GM21576 (cell line): ENCODE data around the gene CCDC141.

Experiments
- ATAC-seq: cut with Tn5 transposase; IDR thresholded peaks from one replicate; pipeline ENCODE4 v1.9.1; 2021; ENCODE audit warnings: mild to moderate bottlenecking, moderate library complexity; ENCODE audit not compliant: unreplicated experiment

Gene CCDC141

GRCh38 chr2:178873912-178874311 lies 176.0 kb downstream of the CCDC141 start:
- ATAC-seq = no peak

- no peak for ATAC-seq
Measured at GRCh38 chr2:178871536-178871935, 178.4 kb downstream of the CCDC141 start.

- no peak for ATAC-seq
Measured at GRCh38 chr2:178870703-178871102, 179.2 kb downstream of the CCDC141 start.

GRCh38 chr2:178865999-178866398 lies 183.9 kb downstream of the CCDC141 start:
- ATAC-seq = no peak

- no peak for ATAC-seq
Measured at GRCh38 chr2:178865146-178865936, 184.6 kb downstream of the CCDC141 start.

GRCh38 chr2:178863856-178864620 lies 185.9 kb downstream of the CCDC141 start:
- no peak for ATAC-seq

GRCh38 chr2:178863130-178863855 lies 186.6 kb downstream of the CCDC141 start:
- ATAC-seq = no peak

- no peak for ATAC-seq
Measured at GRCh38 chr2:178860551-178860950, 189.4 kb downstream of the CCDC141 start.

GRCh38 chr2:178859730-178860129 lies 190.2 kb downstream of the CCDC141 start:
- no peak for ATAC-seq

- ATAC-seq = no peak
Measured at GRCh38 chr2:178858896-178859625, 190.9 kb downstream of the CCDC141 start.

GRCh38 chr2:178855151-178855550 lies 194.8 kb downstream of the CCDC141 start:
- ATAC-seq = no peak

GRCh38 chr2:178848335-178848734 lies 201.6 kb downstream of the CCDC141 start:
- ATAC-seq = no peak

GRCh38 chr2:178846458-178846802 lies 203.5 kb downstream of the CCDC141 start:
- ATAC-seq = no peak

- ATAC-seq = no peak
Measured at GRCh38 chr2:178845566-178846457, 204.1 kb downstream of the CCDC141 start.

- no peak for ATAC-seq
Measured at GRCh38 chr2:178844701-178845100, 205.2 kb downstream of the CCDC141 start.

GRCh38 chr2:178844269-178844668 lies 205.7 kb downstream of the CCDC141 start:
- no peak for ATAC-seq

- ATAC-seq = no peak
Measured at GRCh38 chr2:178843697-178844096, 206.2 kb downstream of the CCDC141 start.

- ATAC-seq = no peak
Measured at GRCh38 chr2:178836807-178837206, 213.1 kb downstream of the CCDC141 start.

GRCh38 chr2:178834086-178834485 lies 215.9 kb downstream of the CCDC141 start:
- no peak for ATAC-seq

GRCh38 chr2:178833382-178833781 lies 216.6 kb downstream of the CCDC141 start:
- no peak for ATAC-seq
